ENCODE measurements around the gene POLR3K. TPM values are rescaled to one million over a fixed set of nuclear protein-coding genes. Genes with fewer than 3 reads are reported as not detected.

The POLR3K gene
- total RNA-seq, 1 donor from 2014 or later, result 2.8 TPM

Small RNA genes within 50 kb of the gene (small RNA-seq; reads per million reads assigned to genes)
- not detected for gene MIR6859-4
- gene Z69720.2, result not detected

Other genes starting within 250 kb of the POLR3K start
- 11.4 TPM for gene SNRNP25, start 220 bp upstream of the POLR3K start, total RNA-seq
- 3.0 TPM for gene RHBDF1, start 19.0 kb upstream of the POLR3K start, total RNA-seq
- gene MPG, start 24.6 kb upstream of the POLR3K start, total RNA-seq, result 50.7 TPM
- gene NPRL3, start 85.1 kb upstream of the POLR3K start, total RNA-seq, result 6.1 TPM
- 0.31 TPM for gene HBZ, start 99.0 kb upstream of the POLR3K start, total RNA-seq
- gene HBM, start 112.4 kb upstream of the POLR3K start, total RNA-seq, result 15.0 TPM
- 614 TPM for gene HBA2, start 119.3 kb upstream of the POLR3K start, total RNA-seq
- gene HBA1, start 123.1 kb upstream of the POLR3K start, total RNA-seq, result 270 TPM
- 5.3 TPM for gene HBQ1, start 126.9 kb upstream of the POLR3K start, total RNA-seq
- 76.4 TPM for gene LUC7L, start 175.8 kb upstream of the POLR3K start, total RNA-seq
- 20.7 TPM for gene FAM234A, start 181.2 kb upstream of the POLR3K start, total RNA-seq
- 2.8 TPM for gene RGS11, start 222.3 kb upstream of the POLR3K start, total RNA-seq
- gene ARHGDIG, start 227.0 kb upstream of the POLR3K start, total RNA-seq, result 35.9 TPM
- gene PDIA2, start 229.6 kb upstream of the POLR3K start, total RNA-seq, result 6.4 TPM